Measurements from ENCODE around the gene SDK1. TPM values are rescaled to one million over a fixed set of nuclear protein-coding genes. Genes with fewer than 3 reads are reported as not detected.

The SDK1 gene
- total RNA-seq, 1 experiment from 2014 or later = 20.0 TPM

- Mint-ChIP-seq H3K4me1 (ENCODE audit: low read depth, unreplicated experiment) (no peaks in the 10 kb centered on the region), H3K9me3 (ENCODE audit: low read depth, unreplicated experiment) (peaks cover 3% of the 10 kb centered on the region), H3K36me3 (ENCODE audit: insufficient read depth, unreplicated experiment) (no peaks in the 10 kb centered on the region), H3K27me3 (ENCODE audit: unreplicated experiment) (no peaks in the 10 kb centered on the region), H3K4me3 (ENCODE audit: low read depth, unreplicated experiment) (no peak overlapping the region), H3K27ac (ENCODE audit: unreplicated experiment) (no peak overlapping the region)
- intact Hi-C loops (cut with micrococcal nuclease; ENCODE audit: unreplicated experiment) = no loop called here
- CTCF ChIA-PET = no interaction called here
- no peak for DNase-seq
- BruUV-seq (replicated peaks) = no TSS peak
- no peak for TF ChIP-seq CTCF (IDR thresholded peaks at IDR 0.05; ENCODE audit: unreplicated experiment)
These were observed 304.2 kb downstream of the SDK1 start for GRCh38 chr7:3605222-3605621.

- intact Hi-C loops (cut with micrococcal nuclease; ENCODE audit: unreplicated experiment) = no loop called here
- Mint-ChIP-seq H3K27me3 (ENCODE audit: unreplicated experiment) (no peaks in the 10 kb centered on the region), H3K4me3 (ENCODE audit: low read depth, unreplicated experiment) (no peak overlapping the region), H3K36me3 (ENCODE audit: insufficient read depth, unreplicated experiment) (no peaks in the 10 kb centered on the region), H3K4me1 (ENCODE audit: low read depth, unreplicated experiment) (no peaks in the 10 kb centered on the region), H3K27ac (ENCODE audit: unreplicated experiment) (no peak overlapping the region), H3K9me3 (ENCODE audit: low read depth, unreplicated experiment) (peaks cover 3% of the 10 kb centered on the region)
- no TSS peak for BruUV-seq (replicated peaks)
- CTCF ChIA-PET = no interaction called here
- no peak for DNase-seq
- no peak for TF ChIP-seq CTCF (IDR thresholded peaks at IDR 0.05; ENCODE audit: unreplicated experiment)
These were observed 305.4 kb downstream of the SDK1 start for GRCh38 chr7:3606436-3606835.

- Mint-ChIP-seq H3K27ac (ENCODE audit: unreplicated experiment) (no peak overlapping the region), H3K4me1 (ENCODE audit: low read depth, unreplicated experiment) (no peaks in the 10 kb centered on the region), H3K9me3 (ENCODE audit: low read depth, unreplicated experiment) (peaks cover 3% of the 10 kb centered on the region), H3K27me3 (ENCODE audit: unreplicated experiment) (no peaks in the 10 kb centered on the region), H3K36me3 (ENCODE audit: insufficient read depth, unreplicated experiment) (no peaks in the 10 kb centered on the region), H3K4me3 (ENCODE audit: low read depth, unreplicated experiment) (no peak overlapping the region)
- TF ChIP-seq CTCF (IDR thresholded peaks at IDR 0.05; ENCODE audit: unreplicated experiment) = no peak
- DNase-seq = no peak
- intact Hi-C loops (cut with micrococcal nuclease; ENCODE audit: unreplicated experiment) = no loop called here
- CTCF ChIA-PET = interaction anchor here (0.5 to 0.7 kb wide), 4 partner anchors 26 to 1024 kb away, joined by 3 to 4 read pairs (median 4); no protein-coding TSS in a partner anchor
- no TSS peak for BruUV-seq (replicated peaks)
These were observed 306.8 kb downstream of the SDK1 start for GRCh38 chr7:3607847-3608246.

- BruUV-seq (replicated peaks) = no TSS peak
- DNase-seq = no peak
- Mint-ChIP-seq H3K4me1 (ENCODE audit: low read depth, unreplicated experiment) (no peaks in the 10 kb centered on the region), H3K4me3 (ENCODE audit: low read depth, unreplicated experiment) (no peak overlapping the region), H3K27me3 (ENCODE audit: unreplicated experiment) (no peaks in the 10 kb centered on the region), H3K27ac (ENCODE audit: unreplicated experiment) (no peak overlapping the region), H3K9me3 (ENCODE audit: low read depth, unreplicated experiment) (no peaks in the 10 kb centered on the region), H3K36me3 (ENCODE audit: insufficient read depth, unreplicated experiment) (no peaks in the 10 kb centered on the region)
- intact Hi-C loops (cut with micrococcal nuclease; ENCODE audit: unreplicated experiment) = no loop called here
- CTCF ChIA-PET = interaction anchor here (0.6 to 0.7 kb wide), 3 partner anchors 19 to 619 kb away, joined by 3 to 4 read pairs (median 3); no protein-coding TSS in a partner anchor
- TF ChIP-seq CTCF (IDR thresholded peaks at IDR 0.05; ENCODE audit: unreplicated experiment) = no peak
These were observed 315.3 kb downstream of the SDK1 start for GRCh38 chr7:3616306-3616705.
